GM12874 (cell line): ENCODE data around the gene LSM10.

Experiments
- TF ChIP-seq, protein P1 (sequence below): IDR thresholded peaks from 2 replicates; pipeline ENCODE4 v1.5.1; 2011; ENCODE audit warnings: low read depth, mild to moderate bottlenecking, control low read depth, low read length, moderate library complexity; ENCODE audit not compliant: insufficient read depth

LSM10 gene

GRCh38 chr1:36355811-36356210 is 41.9 kb downstream of the LSM10 start:
- TF ChIP-seq, protein P1, sequence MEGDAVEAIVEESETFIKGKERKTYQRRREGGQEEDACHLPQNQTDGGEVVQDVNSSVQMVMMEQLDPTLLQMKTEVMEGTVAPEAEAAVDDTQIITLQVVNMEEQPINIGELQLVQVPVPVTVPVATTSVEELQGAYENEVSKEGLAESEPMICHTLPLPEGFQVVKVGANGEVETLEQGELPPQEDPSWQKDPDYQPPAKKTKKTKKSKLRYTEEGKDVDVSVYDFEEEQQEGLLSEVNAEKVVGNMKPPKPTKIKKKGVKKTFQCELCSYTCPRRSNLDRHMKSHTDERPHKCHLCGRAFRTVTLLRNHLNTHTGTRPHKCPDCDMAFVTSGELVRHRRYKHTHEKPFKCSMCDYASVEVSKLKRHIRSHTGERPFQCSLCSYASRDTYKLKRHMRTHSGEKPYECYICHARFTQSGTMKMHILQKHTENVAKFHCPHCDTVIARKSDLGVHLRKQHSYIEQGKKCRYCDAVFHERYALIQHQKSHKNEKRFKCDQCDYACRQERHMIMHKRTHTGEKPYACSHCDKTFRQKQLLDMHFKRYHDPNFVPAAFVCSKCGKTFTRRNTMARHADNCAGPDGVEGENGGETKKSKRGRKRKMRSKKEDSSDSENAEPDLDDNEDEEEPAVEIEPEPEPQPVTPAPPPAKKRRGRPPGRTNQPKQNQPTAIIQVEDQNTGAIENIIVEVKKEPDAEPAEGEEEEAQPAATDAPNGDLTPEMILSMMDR, result no peak

DNA sequence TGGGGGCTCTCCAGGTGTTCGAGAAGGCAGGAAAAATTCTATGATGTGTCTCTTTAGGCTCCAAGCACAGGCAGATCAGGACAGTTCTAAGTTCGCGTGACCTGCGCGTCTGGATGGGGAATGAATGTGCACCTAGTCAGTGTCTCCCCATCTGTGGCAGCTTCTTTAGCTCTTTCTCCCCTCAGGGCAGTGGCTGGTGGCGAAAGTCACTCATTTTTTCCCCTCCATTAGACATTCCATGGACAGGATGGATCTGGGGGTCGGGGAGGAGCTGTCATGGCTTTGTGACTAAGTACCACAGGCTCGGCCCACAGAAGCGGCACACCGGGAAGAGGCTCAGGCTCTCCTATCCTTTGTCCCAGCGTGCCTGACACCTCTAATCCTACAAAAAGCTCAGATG is 43.2 kb downstream of the LSM10 start:
- TF ChIP-seq, protein P1, result no peak

DNA sequence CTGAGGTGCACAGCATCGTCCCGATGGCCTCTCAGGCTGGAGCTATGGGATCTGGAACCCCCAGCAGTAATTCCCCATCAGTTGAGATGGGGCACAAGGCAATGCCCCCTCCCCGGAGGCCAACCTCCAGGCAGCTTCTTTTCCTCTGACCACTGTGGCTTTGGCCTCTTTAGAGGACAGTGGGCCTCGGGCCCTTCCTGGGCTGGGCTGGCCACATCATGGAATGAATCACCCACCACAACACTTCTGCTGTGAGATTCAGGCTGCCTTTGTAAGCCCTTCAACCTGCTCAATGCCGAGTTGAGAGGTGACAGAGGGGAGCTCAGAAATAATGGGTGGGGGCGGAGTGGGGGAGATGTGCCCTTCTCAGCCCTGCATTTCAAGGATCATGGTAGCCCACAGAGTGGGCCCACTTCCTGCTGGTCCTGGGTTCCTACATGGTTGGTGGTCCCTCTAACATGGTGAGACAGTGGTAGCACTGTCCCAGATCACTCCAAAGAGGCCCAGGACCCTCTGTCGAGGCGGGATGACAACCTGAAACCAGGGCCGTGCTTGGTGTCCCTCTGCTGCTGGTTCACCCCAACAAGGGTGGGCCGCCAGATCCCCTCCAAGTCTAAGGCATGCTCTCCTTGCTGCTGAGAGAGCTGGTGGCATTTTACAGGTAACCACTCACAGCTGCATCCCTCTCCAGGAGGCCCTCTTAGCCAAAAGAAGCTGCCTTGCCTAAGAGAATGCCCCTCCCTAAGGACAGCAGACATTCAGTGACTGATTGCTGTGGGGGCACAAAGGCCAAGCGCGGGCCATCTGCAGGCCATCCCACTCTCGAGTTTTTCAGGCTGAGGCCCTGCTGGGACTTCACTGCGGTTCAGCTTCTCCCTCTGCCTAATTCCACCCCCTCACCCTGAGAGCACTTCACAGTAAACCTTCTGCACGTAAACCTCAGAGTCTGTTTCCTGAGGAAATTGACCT is 44.5 kb downstream of the LSM10 start:
- TF ChIP-seq, protein P1, result no peak

DNA sequence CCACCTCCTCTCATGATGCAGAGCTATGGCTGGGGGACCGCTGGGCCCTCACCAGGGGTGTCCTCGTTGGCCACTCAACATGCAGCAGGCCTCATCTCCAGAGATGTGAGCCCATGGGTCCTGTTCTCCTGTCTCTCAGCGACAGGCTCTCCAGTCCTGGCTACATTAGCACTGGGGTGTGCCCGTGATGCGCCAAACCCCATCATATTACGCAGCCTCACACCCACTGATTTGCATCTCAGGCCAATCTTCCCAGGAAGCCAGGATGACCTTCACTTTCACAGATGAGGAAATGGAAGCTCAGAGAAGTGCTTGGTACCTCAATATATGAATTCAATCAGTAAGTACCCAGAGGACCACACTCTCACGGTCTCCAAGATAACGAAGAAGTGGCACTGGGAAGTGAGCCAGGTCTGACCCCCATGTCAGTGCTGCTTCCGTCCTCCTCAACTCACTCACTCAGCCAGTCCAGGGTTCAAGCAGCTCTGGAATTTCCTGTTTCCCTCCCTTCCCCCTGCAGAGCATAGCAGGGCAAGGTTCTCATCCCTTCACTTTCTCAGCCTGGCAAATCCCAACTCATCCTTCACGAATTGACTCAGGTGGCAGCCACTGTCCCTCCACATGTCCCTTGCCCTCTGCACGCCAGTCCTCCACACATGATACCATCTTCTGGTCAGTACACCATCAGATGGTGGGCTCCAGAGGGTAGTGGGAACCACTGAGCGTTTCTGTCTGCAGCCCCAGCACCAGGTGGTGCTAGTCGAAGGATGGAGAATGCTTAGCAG is 45.4 kb downstream of the LSM10 start:
- TF ChIP-seq, protein P1, result no peak

- TF ChIP-seq, protein P1, result no peak
These were observed 46.3 kb downstream of the LSM10 start for GRCh38 chr1:36351227-36351977.

DNA sequence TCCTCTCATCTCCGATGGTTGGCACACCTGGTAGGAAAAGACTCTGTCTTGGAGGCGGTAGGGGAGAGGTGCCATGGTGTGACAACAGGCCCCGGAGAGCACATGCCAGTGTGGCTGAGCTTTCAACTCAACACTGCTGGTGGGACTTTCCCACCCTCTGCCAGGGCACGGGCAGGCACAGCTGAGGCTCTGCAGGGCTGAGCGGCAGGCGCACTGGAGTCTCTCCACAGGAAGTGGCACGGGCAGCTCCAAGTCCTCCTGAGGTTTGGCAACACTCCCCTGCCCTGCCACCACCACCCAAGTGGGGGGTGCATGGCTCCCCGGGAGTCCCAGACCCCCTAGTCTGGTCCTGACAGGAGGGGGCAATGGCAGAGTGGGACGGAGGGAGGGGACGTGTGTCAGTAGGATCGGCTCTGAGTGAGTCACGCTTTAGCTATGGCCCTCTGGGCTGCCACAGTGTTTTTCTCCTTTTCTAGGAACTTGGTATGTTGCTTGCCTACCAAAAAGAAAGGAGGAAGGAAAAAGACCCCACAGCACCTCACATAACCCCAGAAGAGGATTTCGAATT is 47.0 kb downstream of the LSM10 start:
- TF ChIP-seq, protein P1, result no peak
